Dedifferentiated amniotic fluid mesenchymal stem cell (primary cell): ENCODE data around the gene GPHA2.

Experiments
- DNase-seq: peaks from one replicate; pipeline ENCODE4 v3.0.0-alpha.2; 2016; ENCODE audit errors: extremely low spot score

The GPHA2 gene

GRCh38 chr11:64891215-64891848 is 44.4 kb downstream of the GPHA2 start:
- no peak for DNase-seq

GRCh38 chr11:64890522-64890939 is 45.2 kb downstream of the GPHA2 start:
- DNase-seq = no peak

DNA sequence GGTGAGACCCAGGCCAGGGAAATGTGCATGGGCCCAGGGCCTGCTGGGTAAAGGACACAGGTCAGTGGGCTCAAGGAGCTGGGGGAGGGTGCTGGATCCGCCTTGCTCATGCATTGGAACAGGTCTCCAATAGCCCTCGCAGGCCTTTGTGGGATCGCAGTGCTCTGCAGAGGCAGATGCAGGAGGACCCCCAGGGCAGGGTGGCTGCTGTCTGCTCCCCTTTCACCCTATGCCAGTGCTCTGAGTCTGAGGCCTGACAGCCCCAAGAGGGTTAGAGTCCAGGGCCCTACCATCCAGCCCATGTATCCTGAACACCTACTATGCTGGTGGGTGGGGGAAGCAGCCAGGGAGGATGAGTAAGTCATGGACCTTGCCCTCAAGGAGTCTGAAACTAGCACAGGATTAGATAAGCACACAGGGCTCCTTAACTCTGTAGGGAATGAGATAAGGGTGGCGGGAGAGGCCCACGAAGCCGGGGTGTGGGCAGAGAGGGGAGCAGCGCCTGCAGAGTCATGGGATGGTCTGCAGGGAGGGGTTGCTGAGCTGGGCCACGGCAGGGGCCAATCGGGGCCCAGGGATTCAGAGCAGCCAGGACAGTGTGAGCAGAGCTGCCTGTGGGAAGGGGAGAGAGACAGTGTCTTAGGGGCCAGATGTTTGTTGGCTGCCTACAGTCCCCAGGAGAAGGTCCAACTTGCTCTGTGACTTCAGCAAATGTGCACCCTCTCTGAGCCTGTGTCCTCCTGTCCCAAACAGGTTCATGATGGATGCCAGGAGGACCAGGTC is 46.8 kb downstream of the GPHA2 start:
- no peak for DNase-seq

DNA sequence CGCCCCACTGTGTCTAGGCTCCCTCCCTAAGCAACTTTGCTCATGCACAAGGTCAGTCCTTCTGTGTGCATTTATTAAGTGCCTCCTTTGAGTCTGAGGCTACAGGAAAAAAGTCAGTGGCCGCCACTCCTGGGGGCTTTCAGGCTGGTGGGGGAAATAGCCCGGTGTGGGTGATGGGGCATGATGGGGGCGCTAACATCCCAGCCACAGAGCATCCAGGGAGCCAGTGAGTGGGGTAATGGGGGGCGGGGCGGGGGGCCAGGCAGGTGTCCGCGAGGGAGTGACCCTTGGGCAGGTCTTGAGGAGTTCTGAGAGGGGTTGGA is 47.3 kb downstream of the GPHA2 start:
- no peak for DNase-seq

- no peak for DNase-seq
These were observed 47.8 kb downstream of the GPHA2 start for GRCh38 chr11:64887757-64888405.

GRCh38 chr11:64887234-64887756 is 48.4 kb downstream of the GPHA2 start:
- DNase-seq = no peak

DNA sequence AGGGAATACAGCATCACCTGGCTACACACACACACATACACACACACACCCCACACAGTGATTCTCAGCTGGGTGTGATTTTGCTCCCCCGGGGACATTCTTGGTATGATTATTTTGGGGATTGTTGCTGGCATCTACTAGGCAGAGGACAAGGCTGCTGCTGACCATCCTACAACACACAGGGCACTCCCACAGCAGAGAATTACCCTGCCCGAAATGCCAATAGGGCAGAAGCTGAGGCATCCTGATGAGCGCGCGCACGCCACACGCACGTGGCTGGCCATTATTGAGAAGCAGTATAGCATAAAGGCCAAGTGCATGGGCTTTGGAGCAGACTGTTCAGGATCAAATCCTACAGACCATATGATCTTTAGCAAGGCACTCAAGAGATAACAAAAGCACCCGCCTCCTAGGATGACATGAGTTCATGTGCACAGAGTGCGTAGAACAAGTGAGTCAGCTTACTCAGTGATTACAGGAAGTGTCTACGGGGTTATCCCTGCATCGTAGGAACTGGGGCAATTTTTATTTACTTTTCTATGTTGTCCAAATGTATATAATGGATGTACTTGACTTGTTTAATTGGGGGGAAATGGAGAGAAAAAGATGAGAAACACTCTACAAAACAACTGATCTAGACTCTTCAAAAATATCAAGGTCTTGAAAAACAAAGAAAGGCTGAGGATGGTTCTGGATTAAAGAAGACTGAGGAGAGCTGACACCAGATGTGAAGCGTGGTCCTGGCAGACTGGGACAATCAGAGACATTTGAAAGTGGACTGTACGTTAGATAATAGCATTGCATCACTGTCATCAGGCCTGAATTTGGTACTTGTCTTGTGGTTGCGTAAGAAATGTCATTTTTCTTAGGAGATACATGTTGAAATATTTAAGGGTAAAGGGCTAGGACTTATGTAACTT is 50.1 kb downstream of the GPHA2 start:
- DNase-seq = no peak
